WTC11 (cell line): ENCODE data around the gene ZBTB18. TPM values are rescaled to one million over a fixed set of nuclear protein-coding genes. Genes with fewer than 3 reads are reported as not detected.

Experiments used
- ATAC-seq: fragments of 200-7000 bp; cut with Tn5 transposase; 2 replicates; pipeline ENCODE4 v1.10.0; 2021; ENCODE audit warnings: mild to moderate bottlenecking, moderate library complexity
- Bru-seq: library from RNA; stranded (reverse); fragments of 400-500 nt; gene quantifications from one replicate; lab custom pipeline; 2021; lab: Mats Ljungman, UMichigan
- CTCF ChIA-PET: fragments of 300-600 bp; sonication (Branson Sonifier 250); formaldehyde crosslinking; loops from one replicate; lab custom pipeline; 2021; ENCODE audit warnings: antibody characterized with exemption; lab: Charles Lee
- POLR2A ChIA-PET: fragments of 350-600 bp; sonication (Branson Sonifier 250); formaldehyde crosslinking; loops from one replicate; lab custom pipeline; 2021; ENCODE audit warnings: antibody characterized with exemption; lab: Charles Lee
- DNase-seq: peaks from one replicate; pipeline ENCODE4 v3.0.0; 2021; ENCODE audit warnings: low spot score
- H3K27ac Mint-ChIP-seq: 2 replicates; pipeline ENCODE4 v1.8.0; 2021; ENCODE audit warnings: mixed read lengths
- H3K27me3 Mint-ChIP-seq: 2 replicates; pipeline ENCODE4 v1.8.0; 2021; ENCODE audit warnings: low read depth, mild to moderate bottlenecking, moderate library complexity, mixed read lengths
- H3K36me3 Mint-ChIP-seq: 2 replicates; pipeline ENCODE4 v1.8.0; 2021; ENCODE audit warnings: mixed read lengths
- H3K4me1 Mint-ChIP-seq: 2 replicates; pipeline ENCODE4 v1.8.0; 2022; ENCODE audit warnings: mixed read lengths
- H3K4me3 Mint-ChIP-seq: 2 replicates; pipeline ENCODE4 v1.8.0; 2021; ENCODE audit warnings: mild to moderate bottlenecking, moderate library complexity, mixed read lengths
- H3K9me3 Mint-ChIP-seq: 2 replicates; pipeline ENCODE4 v1.8.0; 2021; ENCODE audit warnings: mixed read lengths
- AR ChIP-seq: fragments of 250-450 bp; sonication (Bioruptor Pico); IDR thresholded peaks from 2 replicates; pipeline ENCODE4 v1.9.0; 2021; ENCODE audit warnings: mild to moderate bottlenecking
- ATF6 ChIP-seq: sonication (generic); formaldehyde crosslinking; IDR thresholded peaks from 2 replicates; pipeline ENCODE4 v1.8.1; 2023; ENCODE audit warnings: mild to moderate bottlenecking, missing genetic modification reagents
- E2F1 ChIP-seq: sonication (generic); formaldehyde crosslinking; IDR thresholded peaks from 2 replicates; pipeline ENCODE4 v1.8.0; 2022; ENCODE audit warnings: mild to moderate bottlenecking, missing genetic modification reagents
- EMX1 ChIP-seq: fragments of 250-450 bp; sonication (Bioruptor Pico); IDR thresholded peaks from 2 replicates; pipeline ENCODE4 v1.8.0; 2021; ENCODE audit warnings: mild to moderate bottlenecking
- ETV6 ChIP-seq: sonication (generic); formaldehyde crosslinking; IDR thresholded peaks from 2 replicates; pipeline ENCODE4 v1.8.1; 2022; ENCODE audit warnings: mild to moderate bottlenecking, missing genetic modification reagents
- FOXJ3 ChIP-seq: sonication (generic); formaldehyde crosslinking; IDR thresholded peaks from 2 replicates; pipeline ENCODE4 v1.9.0; 2021; ENCODE audit warnings: missing genetic modification reagents, mild to moderate bottlenecking, borderline replicate concordance
- MAX ChIP-seq: sonication (generic); formaldehyde crosslinking; IDR thresholded peaks from 2 replicates; pipeline ENCODE4 v1.8.0; 2022; ENCODE audit warnings: mild to moderate bottlenecking, missing genetic modification reagents
- NFYB ChIP-seq: sonication (generic); formaldehyde crosslinking; conservative IDR thresholded peaks from 2 replicates; pipeline ENCODE4 v1.8.0; 2022; ENCODE audit warnings: low read depth, missing genetic modification reagents
- SMAD4 ChIP-seq: sonication (generic); formaldehyde crosslinking; IDR thresholded peaks from 2 replicates; pipeline ENCODE4 v1.8.0; 2022; ENCODE audit warnings: mild to moderate bottlenecking, missing genetic modification reagents
- ZNF416 ChIP-seq: fragments of 250-450 bp; sonication (Bioruptor Pico); IDR thresholded peaks from 2 replicates; pipeline ENCODE4 v1.9.0; 2021; ENCODE audit warnings: mild to moderate bottlenecking, inconsistent platforms
- ZNF425 ChIP-seq: fragments of 250-450 bp; sonication (Bioruptor Pico); conservative IDR thresholded peaks from 2 replicates; pipeline ENCODE4 v1.9.0; 2021; ENCODE audit warnings: mild to moderate bottlenecking
- ZNF532 ChIP-seq: fragments of 250-450 bp; sonication (Bioruptor Pico); IDR thresholded peaks from 2 replicates; pipeline ENCODE4 v1.9.0; 2021; ENCODE audit warnings: mild to moderate bottlenecking, borderline replicate concordance
- long read RNA-seq, 3 experiments: library from RNA in 1 of 3; library from capped mRNA in 1 of 3; library from polyadenylated mRNA in 1 of 3; unstranded in 2 of 3; stranded (forward) in 1 of 3; transcript quantifications; one replicate each; pipeline ENCODE4 v2.0.0, GENCODE V29; 2021
- total RNA-seq: library from RNA; stranded (reverse); gene quantifications from 3 replicates; pipeline ENCODE4 v1.2.3, GENCODE V29; 2021
- TF ChIP-seq, protein P1 (sequence below): fragments of 250-450 bp; sonication (Bioruptor Pico); IDR thresholded peaks from 2 replicates; pipeline ENCODE4 v1.8.0; 2021; ENCODE audit warnings: mild to moderate bottlenecking
- TF ChIP-seq, protein P2 (sequence below): sonication (generic); formaldehyde crosslinking; IDR thresholded peaks from 2 replicates; pipeline ENCODE4 v1.8.1; 2022; ENCODE audit warnings: mild to moderate bottlenecking, missing genetic modification reagents, moderate library complexity, borderline replicate concordance

ZBTB18 gene
- 16.0 to 18.5 TPM (median 17.7 TPM) in 3 replicates for total RNA-seq
- Bru-seq, nascent RNA = percentile 95 among the genes with signal in this experiment
- long read RNA-seq, experiment 1, transcript ZBTB18-202 (2 exons, 3,740 nt) = major isoform, 5 of 20 reads
- long read RNA-seq, experiment 1, partial matches to known transcripts = 0 of 20 reads
- long read RNA-seq, experiment 1, other reads (novel, unspliced or antisense) = 15 of 20 reads
- long read RNA-seq, experiment 2, partial matches to known transcripts = 0 of 20 reads
- long read RNA-seq, experiment 2, other reads (novel, unspliced or antisense) = 18 of 20 reads
- long read RNA-seq, experiment 3, partial matches to known transcripts = 1 of 1 reads
- long read RNA-seq, experiment 3, other reads (novel, unspliced or antisense) = 0 of 1 reads

GRCh38 chr1:244050835-244051444, at the start of gene ZBTB18:
Gene ZBTB18, plus strand, starts transcription at chr1:244051283. Its CDS starts 149 bp downstream, at chr1:244051432.
- H3K9me3 Mint-ChIP-seq = no peaks in the 10 kb centered on the region
- H3K4me3 Mint-ChIP-seq = peak within 1 kb of the TSS; percentile 90
- H3K36me3 Mint-ChIP-seq = peaks cover 6% of the 10 kb centered on the region
- H3K27me3 Mint-ChIP-seq = peaks cover 13% of the 10 kb centered on the region
- no peak for ATAC-seq
- no peak for DNase-seq
- POLR2A ChIA-PET = no interaction called here
- no peak within 1 kb of the TSS for H3K27ac Mint-ChIP-seq
- peaks cover 16% of the 10 kb centered on the region for H3K4me1 Mint-ChIP-seq
- CTCF ChIA-PET = interaction anchor here (1.2 kb wide), 1 partner anchor 15 kb away, joined by 3 read pairs; no protein-coding TSS in a partner anchor
- TF ChIP-seq, protein P1, sequence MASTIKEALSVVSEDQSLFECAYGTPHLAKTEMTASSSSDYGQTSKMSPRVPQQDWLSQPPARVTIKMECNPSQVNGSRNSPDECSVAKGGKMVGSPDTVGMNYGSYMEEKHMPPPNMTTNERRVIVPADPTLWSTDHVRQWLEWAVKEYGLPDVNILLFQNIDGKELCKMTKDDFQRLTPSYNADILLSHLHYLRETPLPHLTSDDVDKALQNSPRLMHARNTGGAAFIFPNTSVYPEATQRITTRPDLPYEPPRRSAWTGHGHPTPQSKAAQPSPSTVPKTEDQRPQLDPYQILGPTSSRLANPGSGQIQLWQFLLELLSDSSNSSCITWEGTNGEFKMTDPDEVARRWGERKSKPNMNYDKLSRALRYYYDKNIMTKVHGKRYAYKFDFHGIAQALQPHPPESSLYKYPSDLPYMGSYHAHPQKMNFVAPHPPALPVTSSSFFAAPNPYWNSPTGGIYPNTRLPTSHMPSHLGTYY (CRISPR knock-in tag) = no peak
- no peak for TF ChIP-seq AR
- TF ChIP-seq E2F1 (CRISPR knock-in tag) = no peak
- TF ChIP-seq, all 79 proteins: peak for 0

DNA sequence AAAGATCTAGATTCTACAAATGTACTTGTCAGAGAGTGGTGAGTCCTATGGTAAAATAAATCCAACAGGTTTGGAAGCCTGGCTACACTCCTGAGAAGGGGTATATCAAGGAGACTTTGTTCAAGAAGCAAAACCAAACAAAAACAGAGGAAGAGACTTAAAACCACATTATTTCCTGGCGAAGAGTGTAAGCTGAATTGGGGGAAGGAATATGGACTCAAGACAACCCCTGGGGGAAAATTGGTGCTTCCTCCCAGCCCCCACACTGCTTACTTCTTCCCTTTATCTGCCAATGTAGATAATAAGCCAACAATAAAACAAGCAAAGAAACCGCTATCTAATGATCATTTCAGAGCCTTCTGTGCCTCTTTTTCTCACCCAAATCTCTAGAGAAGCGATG, 48.4 kb upstream of the ZBTB18 start:
- Mint-ChIP-seq H3K36me3 (no peaks in the 10 kb centered on the region), H3K4me3 (no peak overlapping the region), H3K9me3 (no peaks in the 10 kb centered on the region), H3K27ac (no peak overlapping the region), H3K4me1 (no peaks in the 10 kb centered on the region), H3K27me3 (no peaks in the 10 kb centered on the region; the same call in 1 of the 2 replicates)
- ChIA-PET POLR2A (no interaction called here), CTCF (no interaction called here)
- ATAC-seq = no peak
- DNase-seq = no peak
- TF ChIP-seq ZNF416 (CRISPR knock-in tag) (no peak), MAX (CRISPR knock-in tag) (no peak), FOXJ3 (CRISPR knock-in tag) (no peak), ZNF532 (no peak), ATF6 (CRISPR knock-in tag) (no peak), EMX1 (no peak), SMAD4 (CRISPR knock-in tag) (no peak), ETV6 (CRISPR knock-in tag) (no peak), NFYB (no peak), ZNF425 (no peak)
- TF ChIP-seq, protein P2, sequence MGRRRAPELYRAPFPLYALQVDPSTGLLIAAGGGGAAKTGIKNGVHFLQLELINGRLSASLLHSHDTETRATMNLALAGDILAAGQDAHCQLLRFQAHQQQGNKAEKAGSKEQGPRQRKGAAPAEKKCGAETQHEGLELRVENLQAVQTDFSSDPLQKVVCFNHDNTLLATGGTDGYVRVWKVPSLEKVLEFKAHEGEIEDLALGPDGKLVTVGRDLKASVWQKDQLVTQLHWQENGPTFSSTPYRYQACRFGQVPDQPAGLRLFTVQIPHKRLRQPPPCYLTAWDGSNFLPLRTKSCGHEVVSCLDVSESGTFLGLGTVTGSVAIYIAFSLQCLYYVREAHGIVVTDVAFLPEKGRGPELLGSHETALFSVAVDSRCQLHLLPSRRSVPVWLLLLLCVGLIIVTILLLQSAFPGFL (CRISPR knock-in tag) = no peak
